Hepatic stellate cell (primary cell): ENCODE measurements around the gene ADCY5.

Source experiments
- DNase-seq: peaks from one replicate; pipeline ENCODE4 v3.0.0; 2011; ENCODE audit warnings: low spot score

Gene ADCY5

DNA sequence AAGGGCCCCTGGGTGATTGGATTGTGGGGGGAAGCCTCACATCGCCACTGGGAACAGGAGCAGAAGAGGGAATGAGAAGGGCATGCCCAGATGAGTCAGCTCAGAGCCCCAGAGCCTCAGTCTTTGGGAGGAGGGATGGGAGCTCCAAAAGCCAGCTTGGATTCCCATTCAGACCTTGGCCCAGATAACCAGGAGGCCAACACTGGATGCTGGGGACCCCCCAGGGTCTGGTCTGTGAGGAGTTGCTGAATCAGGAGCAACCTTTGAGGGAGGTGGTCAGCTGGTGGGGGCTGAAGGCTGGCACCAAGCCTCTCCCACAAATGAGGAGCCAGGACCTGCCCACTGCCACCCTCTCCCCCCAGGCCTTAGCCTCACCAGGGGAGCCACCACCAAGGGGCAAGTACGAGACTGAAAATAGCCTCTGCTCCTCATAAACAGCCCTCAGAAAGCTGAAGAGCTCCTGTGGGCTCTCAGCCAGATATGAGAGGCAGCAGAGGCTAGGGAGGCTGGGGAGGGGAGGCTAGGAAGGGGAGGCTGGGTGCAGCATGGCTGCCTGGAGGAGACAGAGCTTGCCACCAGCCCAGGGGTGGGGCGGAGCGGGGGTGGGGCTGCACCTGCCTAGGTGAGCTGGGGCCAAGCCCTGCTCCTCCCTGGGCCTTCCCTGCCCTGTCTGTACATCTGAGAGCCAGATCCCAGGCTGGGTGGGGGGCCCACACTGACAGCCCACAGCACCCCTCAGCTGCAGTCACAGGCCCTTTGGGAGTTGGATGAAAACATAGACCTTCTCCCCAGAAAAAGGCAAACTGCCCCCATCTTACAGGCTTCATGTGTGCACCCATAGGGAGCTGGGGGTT, 147.3 kb downstream of the ADCY5 start:
- no peak for DNase-seq

DNA sequence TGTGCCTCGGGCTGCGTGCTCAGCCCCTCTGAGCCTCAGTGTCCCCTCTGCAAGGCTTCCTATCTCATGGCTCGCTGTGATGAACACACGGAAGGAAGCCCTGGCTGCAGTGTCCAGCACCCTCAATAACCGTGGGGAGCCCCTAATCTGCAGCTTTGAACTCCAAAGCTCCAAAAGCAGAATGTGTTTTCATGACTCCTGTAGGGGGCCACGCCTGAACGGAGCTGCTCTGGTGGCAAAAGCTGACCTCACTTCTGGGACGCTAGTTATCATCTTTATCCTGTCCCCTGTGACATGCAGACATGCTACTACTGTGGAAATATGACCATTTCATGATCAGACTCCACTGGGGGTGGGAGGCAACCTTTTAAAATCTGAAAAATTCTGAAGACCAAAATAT, 148.3 kb downstream of the ADCY5 start:
- no peak for DNase-seq

DNA sequence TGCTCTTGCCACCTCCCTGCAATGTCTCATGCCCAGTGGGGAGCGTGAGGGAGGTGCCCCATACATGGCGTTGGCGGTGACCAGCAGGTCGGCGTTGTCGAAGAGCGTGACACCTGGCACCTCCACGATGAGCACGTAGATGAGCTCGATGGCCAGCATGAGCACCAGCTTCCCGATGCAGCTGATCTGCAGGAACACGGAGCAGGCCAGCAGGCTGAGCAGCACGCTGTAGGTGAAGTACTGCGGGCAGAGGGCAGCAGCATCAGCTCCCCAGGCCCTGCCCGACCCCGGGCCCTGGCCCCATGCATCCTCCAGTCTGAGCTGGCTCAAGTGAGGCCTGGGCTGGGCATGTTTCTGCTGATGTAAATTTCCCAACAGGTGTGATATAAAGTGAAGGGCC, 148.8 kb downstream of the ADCY5 start:
- DNase-seq = no peak

DNA sequence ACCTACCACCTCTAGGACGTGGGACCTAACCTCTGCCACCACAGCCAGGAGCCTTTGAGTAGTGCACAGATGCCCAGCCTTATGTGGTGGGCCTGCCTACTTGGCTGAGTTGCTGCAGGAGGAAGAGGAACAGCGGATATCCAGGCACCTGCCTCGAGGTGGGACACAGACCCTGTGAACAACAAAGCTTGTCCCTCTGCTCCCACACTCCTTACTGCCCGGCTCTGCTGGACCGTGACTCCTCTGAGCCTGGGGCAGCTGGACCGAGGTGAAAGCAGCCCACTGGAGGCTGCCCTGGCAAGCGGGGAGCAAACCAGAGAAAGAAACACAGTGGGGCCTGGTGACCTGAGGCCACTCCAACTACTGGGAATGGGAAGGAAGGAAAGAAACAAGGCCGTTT, 149.3 kb downstream of the ADCY5 start:
- no peak for DNase-seq

DNA sequence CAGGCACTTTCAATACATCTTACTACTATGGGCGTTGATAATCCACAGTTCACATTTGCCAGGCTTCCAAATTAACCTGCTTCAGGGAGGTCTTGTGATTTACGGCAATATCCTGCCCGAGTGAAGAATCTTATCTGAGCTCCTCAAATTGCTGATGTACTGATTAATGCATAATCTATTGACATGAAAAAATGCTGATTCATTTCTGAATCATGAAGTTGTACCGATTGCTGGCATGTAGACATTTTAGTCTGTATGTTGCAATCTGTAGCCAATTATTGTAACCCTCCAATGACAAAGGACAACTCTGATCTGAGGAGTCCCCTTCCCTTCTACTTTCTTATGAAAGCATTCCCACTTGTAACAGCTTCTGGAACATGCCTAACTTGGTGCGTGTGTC, 150.0 kb downstream of the ADCY5 start:
- DNase-seq = no peak

DNA sequence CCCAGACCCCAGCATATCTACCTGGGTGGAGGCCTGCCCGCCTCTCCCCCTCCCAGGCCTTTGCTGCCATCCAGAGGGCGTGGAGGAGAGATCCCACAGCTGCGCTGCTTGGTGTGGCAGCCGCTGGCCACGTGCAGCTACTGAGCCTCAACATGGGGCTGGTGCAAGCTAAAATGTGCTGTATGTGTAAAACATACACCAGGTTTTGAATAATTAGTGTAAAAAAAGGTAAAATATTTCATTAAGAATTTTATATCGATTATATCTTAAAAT, 151.3 kb downstream of the ADCY5 start:
- no peak for DNase-seq

DNA sequence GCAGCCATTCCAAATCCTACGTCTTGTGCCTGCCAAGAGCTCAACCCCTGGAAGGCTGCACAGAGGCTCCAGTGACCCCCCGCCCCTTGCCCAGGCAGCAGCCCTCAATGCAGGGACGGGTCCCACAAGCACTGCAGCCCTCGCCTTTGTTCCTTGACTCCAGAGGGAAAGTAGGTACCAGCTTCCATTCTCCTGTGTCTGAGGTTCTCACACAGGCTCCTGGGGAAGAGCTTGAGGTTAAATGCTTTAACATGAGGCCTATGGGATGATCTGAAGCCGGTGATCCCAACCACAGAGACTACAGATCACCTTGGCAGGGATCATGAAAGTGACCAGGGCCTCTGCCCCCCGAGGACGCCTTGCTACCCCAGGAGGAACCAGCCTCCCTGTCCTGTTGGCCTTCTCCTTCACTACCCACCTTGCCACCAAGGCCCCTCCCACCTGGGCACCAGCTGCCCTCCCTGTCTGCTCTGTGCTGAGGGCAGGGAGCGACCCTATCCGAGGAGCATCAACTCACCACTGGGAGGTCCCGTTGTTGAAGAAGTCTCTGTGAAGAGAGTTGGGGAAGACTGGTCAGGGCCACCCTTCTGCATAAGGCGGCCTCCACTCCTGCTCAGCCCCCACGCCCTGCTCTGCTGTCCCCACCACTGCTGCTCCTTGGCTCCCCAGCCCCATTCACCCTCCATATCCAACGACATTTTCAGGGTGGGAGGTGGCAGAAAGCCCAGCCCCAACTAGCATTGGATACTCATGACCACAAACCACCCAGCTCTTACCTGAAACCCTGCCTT, 151.9 kb downstream of the ADCY5 start:
- DNase-seq = no peak

DNA sequence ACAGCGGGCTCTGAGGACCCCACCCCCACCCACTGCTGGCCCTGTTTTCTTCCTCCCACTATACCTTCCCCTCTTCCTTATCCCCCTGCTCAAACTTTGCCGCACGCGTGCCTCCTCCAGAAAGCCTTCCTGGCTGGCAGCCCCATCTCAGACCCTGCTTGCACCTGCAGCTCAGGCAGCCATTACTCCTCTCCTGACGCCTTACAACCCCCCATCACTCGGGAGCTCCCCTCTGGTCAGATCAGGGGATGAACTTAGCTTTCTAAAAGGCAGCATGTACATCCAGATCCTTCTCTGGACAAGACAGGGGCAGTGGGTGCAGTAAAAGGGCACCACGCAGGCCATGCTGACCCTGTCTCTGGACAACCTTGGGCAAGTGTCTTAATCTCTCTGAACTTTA, 152.6 kb downstream of the ADCY5 start:
- no peak for DNase-seq

DNA sequence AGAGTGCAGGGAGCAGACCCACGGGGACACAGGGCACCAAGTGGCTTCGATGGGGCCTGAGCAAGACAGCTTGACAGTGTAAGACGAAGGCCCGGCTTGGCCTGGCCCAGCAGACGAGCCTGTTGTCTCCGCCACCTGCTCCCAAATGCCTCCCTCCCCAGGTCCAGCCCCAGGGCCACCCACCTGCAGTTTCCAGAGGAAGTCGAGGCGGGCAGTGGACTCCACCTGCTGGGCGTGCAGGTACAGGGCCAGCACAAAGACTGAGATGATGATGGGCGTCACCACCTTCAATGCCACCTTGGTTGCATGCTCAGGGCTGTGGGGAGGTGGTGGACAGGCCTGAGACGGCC, 153.0 kb downstream of the ADCY5 start:
- DNase-seq = no peak

DNA sequence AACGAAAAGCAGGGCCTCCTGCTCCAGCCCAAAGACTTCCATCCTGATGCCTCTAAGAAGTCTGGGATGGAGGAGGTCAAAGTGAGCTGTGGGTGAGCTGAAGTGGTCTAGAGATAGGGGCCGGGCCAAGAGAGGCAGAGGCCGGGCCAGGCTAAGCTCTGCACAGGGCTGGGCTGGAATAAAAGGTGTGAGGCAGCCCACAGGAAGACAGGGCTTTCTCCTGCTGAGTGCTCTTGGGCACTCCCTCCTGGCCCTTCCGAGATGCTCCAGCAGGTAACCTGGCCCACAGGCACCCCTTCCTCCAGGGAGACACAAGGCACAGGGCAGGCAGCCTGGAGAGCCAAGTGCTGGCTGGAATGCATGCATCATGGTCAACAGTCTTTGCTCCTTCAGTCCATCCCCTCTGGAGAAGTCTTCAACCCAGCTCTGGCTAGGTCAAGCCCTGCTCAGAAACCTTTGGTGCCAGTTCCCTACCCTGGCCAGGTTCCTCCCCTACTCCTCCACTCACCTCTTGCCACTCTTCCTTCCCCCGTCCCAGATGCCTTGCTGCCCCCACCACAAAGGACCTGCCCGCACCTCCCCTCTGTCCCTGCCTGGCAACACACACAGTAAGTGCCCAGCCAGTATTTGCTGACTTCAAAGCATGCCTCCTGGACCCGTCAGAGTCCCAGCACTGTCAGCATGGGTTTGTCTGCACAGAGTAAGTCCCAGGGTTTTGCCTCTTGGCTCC, 153.6 kb downstream of the ADCY5 start:
- DNase-seq = no peak

DNA sequence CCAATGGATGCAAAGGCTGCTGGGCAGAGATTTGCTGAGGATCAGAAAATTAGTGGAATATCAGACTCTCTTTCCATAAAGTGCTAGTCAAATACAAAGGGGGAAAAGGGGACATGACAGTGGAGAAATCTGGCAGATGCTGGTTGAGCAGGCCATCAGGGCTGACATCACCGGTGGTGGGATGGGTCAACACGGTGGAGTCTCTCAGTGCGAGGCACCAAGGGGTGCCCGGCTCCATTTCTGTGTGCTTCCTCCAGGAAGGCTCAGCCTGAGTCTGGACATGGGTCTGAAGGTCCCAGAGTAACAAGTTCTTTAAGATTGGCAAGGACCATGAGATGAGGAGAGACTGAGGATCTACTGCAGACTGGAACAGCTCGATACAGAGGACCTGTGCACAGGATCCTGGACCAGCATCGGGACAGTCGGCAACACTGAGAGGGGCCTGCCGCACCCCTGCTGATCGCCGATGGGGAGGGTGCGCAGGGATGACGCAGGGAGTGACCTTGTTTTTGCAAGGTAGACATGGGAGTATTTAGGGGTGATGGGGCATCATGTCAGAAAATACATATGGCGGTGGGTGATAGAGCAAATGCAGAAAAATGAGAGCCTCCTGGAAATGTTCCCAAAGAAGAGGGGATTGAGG, 154.5 kb downstream of the ADCY5 start:
- DNase-seq = no peak

DNA sequence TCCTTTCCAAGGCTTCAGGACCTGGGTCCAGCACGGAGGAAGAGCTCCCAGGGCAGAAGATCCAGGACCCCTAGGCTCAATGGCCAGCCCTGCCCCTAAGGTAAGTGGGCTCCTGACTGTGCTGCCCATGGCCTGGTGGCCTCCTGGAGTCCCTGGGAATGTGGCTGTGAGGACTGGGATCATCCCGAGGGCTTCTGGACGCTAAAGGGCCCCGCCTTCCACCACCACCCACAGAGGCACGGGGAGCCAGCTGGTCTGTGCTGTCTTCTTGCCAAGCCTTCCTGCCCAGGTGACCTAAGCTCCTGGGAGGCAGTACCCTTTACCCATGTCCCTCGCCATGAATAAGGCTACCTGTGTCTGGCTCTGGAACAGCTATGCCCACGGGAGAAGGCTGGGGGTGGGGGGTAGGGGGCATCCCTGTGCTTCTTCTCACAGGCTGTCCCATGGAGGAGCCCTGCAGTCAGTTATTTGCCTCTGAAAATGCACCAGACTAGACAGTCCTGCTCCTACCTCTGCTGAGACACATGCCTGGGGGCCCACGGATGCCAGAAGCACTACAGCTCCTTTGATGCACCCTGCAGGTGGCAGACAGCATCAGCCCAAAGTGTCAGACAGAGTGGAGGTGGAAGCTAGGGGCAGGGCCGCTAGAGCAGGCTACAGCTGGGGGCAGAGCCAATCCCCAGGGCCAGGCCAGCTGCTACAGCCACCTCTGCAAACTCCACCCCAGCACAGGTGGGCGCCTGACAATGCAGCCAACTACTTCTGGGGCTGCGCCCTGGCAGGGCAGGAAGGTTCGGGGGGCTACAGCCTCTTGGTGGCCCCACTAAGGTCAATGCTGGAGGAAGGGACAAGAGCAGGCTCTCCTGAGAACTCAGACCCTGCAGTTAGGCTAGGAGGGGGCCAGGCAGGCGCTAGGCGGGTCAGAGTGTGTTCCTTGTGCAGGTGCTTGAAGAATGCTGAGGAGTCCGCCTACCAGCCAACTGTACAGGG, 156.3 kb downstream of the ADCY5 start:
- no peak for DNase-seq

DNA sequence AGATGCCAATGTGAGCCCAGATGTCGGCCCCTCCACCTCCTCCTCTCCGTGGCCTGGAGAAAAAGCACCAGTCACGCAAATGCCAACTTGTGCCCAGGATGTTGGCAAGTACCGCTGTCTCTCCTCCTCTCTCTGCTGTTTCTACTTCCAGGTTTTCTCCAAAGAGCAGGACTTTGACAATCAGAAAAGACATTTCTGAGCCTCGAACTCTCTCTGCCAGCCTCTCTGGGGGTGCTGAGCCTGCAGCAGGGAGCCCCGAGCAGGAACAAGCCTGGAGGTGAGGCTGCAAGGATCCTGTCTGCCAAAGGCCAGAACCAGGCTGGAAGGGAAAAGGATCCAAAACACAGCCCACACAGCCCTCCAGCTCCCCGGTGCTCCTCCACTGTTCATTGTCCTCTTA, 157.5 kb downstream of the ADCY5 start:
- DNase-seq = no peak

DNA sequence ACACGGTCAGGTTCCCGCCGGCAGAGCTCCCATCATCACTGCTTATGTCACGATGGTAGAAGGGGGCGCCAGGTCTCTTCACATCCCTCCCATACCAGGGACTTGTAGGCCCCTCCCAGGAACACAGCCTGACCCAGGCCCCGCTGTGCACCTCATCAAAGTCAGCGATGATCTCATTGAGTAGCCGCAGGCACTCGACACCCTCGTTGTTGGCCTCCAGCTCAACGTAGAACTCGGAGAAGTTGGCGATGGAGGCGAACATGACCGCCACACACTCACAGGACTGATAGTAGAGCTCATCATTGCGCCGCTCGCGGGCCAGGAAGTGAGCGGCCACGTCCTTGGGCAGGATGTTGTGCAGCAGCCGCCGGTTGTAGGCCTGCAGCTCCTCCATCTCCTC, 157.9 kb downstream of the ADCY5 start:
- DNase-seq = no peak

DNA sequence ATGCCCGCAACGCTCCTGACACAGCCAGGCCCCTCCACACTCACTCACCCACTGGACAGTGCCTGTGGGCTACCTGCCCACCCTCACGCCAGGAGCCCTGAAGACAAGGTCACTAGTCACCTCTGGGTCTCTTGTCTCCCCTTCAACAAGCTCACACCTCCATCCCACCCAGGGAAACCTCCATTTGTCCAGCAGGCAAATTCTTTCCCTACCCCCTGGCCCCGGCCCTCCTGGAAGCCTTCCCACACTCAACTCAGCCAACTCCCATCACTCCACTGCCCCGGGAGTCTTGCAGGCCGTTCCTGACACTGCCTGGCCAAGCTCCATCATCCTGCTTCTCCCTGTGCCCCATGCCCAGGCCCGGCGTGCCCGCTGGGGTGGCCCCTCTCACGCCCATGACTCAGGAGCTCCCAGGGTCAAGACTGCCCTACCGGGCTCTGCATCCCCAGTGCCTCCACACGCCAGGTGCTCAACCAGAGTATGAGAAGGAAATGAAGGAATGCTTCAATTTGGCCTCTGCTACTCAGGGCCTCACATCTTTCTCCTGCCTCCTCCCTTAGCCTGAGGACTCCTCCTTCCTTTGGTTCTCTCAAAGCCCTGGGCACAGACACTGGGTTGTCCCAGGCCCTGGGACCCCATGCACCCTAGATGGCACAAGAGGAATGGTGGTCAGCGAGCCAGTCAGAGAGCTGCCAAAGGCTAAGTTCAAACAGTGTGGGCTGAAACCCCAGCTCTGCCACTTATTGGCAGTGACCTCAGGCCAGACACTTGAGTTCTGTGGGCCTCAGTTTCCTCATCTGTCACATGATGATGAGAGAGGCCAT, 158.6 kb downstream of the ADCY5 start:
- DNase-seq = no peak

DNA sequence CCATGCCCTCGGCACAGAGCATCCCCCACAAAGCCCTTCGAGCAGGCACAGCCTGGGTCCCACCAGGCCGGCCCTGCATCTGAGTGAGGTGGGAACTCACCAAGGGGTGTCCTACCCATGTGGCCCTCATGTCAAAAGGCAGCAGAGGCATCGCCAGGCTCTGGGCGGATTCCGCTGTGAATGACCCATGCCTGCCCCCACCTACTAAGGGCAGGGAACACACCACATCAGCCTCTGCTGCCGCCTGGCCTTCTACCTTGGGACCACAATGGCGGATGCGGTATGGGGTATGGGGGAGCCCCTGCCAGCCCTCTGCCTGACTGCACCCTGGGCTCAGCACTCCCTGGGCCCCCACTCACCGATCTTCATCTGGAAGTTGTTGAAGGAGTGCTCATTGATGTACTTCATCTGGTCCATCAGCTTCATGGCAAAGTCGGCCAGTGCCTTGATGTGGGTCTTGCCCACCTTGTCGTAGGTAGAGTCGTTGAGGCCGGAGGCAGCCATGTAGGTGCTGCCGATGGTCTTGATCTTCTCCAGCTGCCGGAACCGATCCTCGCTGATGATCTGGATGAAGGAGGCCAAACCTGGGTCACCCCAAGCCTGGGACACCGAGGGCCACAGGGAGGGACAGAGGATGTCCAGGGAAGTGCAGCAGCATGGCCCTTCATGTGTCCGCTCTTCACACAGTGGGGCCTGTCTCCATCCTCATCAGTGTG, 159.3 kb downstream of the ADCY5 start:
- no peak for DNase-seq

DNA sequence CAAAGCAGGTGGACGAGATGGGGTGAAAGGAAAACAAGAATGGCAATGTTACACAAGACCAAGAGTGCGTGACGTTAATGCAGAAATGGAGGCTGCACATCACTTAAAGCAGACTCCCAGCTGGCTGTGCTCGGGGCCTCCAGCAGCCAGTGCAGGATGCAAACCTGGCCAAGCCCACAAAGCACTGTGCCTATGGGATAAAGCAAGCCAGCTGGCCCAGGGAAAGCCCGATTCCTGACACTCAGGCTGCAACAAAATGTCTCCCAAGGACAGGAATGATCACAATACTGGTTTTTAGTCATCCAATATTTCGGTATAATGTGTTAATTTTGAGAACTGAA, 161.0 kb downstream of the ADCY5 start:
- DNase-seq = no peak

DNA sequence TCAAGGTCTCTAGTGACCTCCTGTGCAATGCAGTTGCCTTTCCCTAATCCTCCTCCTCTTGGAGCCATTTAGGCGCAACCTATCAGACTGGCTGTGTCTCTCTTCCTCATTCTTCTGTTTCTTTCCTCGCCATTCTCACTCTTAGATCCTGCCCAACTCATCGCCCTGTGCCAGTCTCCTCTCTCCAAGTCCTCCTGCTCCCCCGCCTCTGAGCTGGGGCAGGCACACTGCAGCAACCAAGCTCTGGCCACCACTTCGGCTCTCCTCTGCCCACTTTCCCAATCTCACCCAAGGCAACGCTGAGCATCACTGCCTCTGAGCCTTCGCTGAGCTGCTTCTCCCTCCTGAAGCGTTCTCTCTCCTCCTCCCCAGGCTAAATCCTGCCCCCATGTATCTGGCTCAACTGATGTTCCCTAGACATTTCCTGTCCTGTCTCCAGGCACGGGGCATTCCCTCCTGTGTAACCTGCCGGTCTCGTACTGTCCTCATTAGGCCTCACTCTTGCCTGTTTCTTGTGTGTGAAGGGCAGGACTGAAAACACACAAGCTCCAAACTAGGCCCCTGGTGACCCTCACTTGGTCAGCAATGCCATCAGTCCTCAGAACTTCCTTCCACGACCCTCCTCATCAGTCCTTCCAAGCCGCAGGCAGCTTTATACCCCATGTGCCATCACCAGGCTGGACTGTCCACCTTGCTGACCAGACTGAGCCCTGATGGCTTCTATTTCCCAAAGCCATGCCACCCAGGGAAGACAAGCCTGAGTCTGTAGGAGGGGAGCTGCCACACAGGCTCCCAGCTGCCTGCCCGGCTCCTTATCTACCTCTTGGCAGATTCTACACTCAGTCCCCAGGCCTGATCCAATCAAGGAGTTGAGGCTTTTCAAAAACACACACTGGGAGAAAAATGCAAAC, 161.6 kb downstream of the ADCY5 start:
- no peak for DNase-seq
